Head of caudate nucleus (tissue), 42 donors: ENCODE data around the gene OR9A2.
"Not testable (repeated sequence)": the region's sequence is repeated elsewhere in the genome, so short reads cannot be mapped to it uniquely, and the experiment has no call there.

Experiments
- DNase-seq, 42 donors: peaks; one replicate each; pipeline versions ENCODE4 v3.0.0 to v3.0.0-alpha.2; 2020 to 2021; ENCODE audit warnings: mixed read lengths in 7 of 42
- intact Hi-C: fragments of 100-400 bp; cut with DNase I; formaldehyde crosslinking; loops from one replicate; pipeline ENCODE4 v1.15.0; 2022

Gene OR9A2

DNA sequence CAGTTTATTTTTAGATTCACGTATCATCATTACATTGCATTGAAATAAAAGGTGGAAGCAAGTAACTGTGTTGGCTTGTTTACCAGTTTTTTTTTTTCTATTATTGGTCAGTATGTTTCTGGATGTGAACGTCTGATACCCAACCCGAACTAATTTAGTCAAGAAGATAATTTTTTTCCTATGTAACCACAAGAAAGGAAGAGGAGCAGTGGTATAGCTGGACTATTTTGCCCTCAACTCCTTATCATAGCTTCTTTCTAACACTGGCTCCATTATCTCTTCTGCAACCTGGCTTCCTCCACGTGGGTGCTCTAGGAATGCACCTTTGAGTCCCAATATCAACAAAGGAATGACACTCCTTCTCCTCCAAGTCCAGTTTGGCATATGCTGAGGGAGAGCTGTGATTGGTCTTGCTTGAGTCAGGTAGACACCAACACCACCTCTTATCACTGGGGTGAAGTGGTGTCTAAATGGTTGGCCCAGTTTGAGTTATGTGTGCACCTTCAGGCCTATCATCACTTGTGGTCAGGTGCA lies 29.4 kb downstream of the OR9A2 start:
- intact Hi-C loops: no loop called here
- DNase-seq: no peak

- DNase-seq: no peak
- intact Hi-C loops: no loop called here
Observed at GRCh38 chr7:142992427-142992826, 34.5 kb downstream of the OR9A2 start.

GRCh38 chr7:142984297-142984696 lies 42.6 kb downstream of the OR9A2 start:
- intact Hi-C loops: no loop called here
- no peak for DNase-seq

DNA sequence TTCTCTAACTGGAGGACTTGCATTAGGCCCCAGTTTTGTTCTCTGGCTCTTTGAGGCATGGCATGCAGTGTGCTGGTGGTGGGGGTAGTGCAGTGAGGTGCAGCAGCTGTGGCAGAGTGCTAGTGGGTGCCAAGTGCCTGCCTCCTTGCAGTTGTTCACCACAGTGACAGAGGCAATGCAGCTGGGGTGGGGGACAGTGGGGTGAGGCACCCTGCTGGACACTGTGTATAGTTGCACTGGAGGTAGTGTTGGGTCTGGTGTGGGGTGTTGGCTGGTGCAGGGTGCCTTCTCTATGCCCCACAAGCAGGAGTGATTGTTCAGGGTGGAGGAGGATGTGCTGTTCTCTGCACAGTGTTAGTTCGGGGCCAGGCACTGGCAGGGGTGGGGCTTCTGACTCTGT lies 43.1 kb downstream of the OR9A2 start:
- intact Hi-C loops: no loop called here
- DNase-seq: no peak

GRCh38 chr7:142978402-142978801 lies 48.5 kb downstream of the OR9A2 start:
- intact Hi-C loops, DNase-seq: not testable (repeated sequence)
